Measurements from ENCODE around the gene SLC2A8. TPM values are rescaled to one million over a fixed set of nuclear protein-coding genes. Genes with fewer than 3 reads are reported as not detected.
A peak's percentile ranks its signal among the peaks of the same experiment; 100 is the strongest.

SLC2A8 gene
- total and polyA plus RNA-seq, 12 donors: 17.1 to 121 (median 62.0) TPM

DNA sequence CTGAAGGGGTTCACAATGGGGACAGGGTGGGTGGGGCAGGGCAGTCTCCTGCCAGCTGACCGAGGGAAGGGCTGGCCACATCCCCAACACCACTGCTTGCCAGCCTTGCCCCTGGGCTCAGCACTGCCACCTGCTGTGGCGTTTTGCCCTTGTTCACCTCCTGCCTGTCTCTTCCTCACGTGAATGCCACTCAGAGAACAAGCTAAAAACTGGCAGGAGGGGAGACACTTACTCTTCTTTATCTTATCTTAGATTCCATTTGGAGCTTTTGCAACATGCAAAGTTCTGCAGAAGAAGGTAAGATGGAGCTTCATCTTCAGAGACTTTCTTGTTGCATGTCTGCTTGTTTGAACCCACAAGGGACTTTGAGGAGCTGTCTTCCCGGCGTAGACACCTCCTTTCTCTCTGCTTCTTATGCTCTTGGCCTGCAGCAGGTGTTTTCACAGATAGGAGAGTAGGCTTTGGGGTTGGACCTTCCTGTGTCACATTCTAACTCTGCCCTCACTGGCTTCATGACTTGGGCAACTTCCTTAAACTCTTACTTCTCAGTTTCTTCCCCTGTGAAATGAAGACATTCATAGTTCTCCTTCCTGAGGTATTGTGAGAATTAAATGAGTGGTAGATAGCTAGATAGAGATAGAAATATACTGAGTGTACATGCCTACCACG is 58.5 kb downstream of the SLC2A8 start:
- no peaks in the 10 kb centered on the region for H3K27me3 ChIP-seq
- peaks cover 8 to 11% of the 10 kb centered on the region in 2 donors for H3K4me1 ChIP-seq (replicated peaks in 1 of 2)
- H3K4me3 ChIP-seq: no peak overlapping the region
- 42 to 61% (median 56%) methylated on average over 6 of the region's 6 CpGs for WGBS, 4 donors
- peaks cover 0 to 42% of the 10 kb centered on the region in 2 donors for H3K36me3 ChIP-seq (replicated peaks in 1 of 2)
- DNase-seq: peak in 1 of 7 donors; percentile 37
- TF ChIP-seq, protein P1, sequence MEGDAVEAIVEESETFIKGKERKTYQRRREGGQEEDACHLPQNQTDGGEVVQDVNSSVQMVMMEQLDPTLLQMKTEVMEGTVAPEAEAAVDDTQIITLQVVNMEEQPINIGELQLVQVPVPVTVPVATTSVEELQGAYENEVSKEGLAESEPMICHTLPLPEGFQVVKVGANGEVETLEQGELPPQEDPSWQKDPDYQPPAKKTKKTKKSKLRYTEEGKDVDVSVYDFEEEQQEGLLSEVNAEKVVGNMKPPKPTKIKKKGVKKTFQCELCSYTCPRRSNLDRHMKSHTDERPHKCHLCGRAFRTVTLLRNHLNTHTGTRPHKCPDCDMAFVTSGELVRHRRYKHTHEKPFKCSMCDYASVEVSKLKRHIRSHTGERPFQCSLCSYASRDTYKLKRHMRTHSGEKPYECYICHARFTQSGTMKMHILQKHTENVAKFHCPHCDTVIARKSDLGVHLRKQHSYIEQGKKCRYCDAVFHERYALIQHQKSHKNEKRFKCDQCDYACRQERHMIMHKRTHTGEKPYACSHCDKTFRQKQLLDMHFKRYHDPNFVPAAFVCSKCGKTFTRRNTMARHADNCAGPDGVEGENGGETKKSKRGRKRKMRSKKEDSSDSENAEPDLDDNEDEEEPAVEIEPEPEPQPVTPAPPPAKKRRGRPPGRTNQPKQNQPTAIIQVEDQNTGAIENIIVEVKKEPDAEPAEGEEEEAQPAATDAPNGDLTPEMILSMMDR (IDR thresholded peaks at IDR 0.05): peak in 4 of 6 experiments; percentile 23 to 26 (median 26)
- no peak for TF ChIP-seq POLR2A (IDR thresholded peaks at IDR 0.05)
- no peaks in the 10 kb centered on the region for H3K9me3 ChIP-seq (replicated peaks in 1 of 3)
- no peak overlapping the region for H3K27ac ChIP-seq
- intact Hi-C loops (cut with DNase I): no loop called here

DNA sequence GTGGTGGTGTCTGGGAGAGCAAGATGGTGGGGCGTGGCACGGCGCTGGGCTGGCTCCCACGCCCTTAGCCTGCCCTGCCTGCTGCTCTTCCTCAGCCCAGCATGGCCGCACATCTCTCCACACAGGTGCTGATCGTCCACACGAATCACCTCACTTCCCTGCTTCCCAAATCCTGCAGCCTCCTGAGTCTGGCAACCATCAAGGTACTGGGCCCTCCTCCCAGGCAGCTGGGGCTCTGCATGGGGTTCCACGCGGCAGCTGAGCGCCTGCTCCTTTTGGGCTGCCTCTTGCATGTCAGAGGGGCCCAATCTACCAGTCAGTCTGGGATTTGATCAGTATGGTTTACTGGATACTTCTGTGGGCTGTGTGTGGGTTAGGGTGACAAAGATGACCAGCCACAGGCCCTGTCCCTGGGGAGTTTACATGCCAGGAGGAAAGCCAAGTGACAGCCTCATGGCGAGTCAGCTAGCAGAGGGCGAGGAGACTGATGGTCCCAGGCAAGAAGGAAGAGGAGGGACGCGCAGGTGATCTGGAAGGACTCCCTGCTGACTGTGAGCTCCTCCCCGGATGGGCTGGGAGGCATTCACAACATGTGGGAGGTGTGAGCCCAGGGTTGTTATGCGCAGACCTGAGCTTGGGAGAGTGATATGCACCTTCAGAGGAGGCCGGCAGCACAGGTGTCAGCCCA is 60.4 kb downstream of the SLC2A8 start:
- 87 to 91% (median 89%) methylated on average over 13 to 17 of the region's 17 CpGs for WGBS, 4 donors
- intact Hi-C loops (cut with DNase I): no loop called here

More for the DNA sequence above, 60.4 kb downstream of the SLC2A8 start:
- TF ChIP-seq, protein P1 (IDR thresholded peaks at IDR 0.05): no peak
- TF ChIP-seq POLR2A (IDR thresholded peaks at IDR 0.05): no peak
- Histone ChIP-seq H3K27me3 (no peaks in the 10 kb centered on the region), H3K4me3 (no peak overlapping the region), H3K9me3 (replicated peaks in 1 of 3) (no peaks in the 10 kb centered on the region), H3K27ac (no peak overlapping the region), H3K4me1 (replicated peaks in 1 of 2) (peaks cover 4 to 6% of the 10 kb centered on the region in 2 donors), H3K36me3 (replicated peaks in 1 of 2) (peaks cover 0 to 57% of the 10 kb centered on the region in 2 donors)
- no peak for DNase-seq

Small RNAs within 50 kb of the gene (small RNA-seq; reads per million reads assigned to genes)
- gene SNORA65: 468 to 1,078 reads per million in 2 donors

Other genes starting within 250 kb of the SLC2A8 start
- 10 to 100 TPM; 12.2 to 43.2 (median 33.4) TPM for gene GARNL3, start 132.4 kb upstream of the SLC2A8 start, total RNA-seq
- 10 to 100 TPM; 13.8 to 25.9 (median 23.6) TPM for gene GARNL3, start 132.4 kb upstream of the SLC2A8 start, polyA plus RNA-seq
- gene ZNF79, start 27.2 kb downstream of the SLC2A8 start, total RNA-seq: 10 to 100 TPM in 7 of 9 donors, 1 to 10 TPM in 2; 7.8 to 16.5 (median 11.3) TPM
- 1 to 10 TPM; 5.5 to 7.5 (median 6.8) TPM for gene ZNF79, start 27.2 kb downstream of the SLC2A8 start, polyA plus RNA-seq
- gene RPL12, start 54.2 kb downstream of the SLC2A8 start, total RNA-seq: 1,000 to 10,000 TPM in 7 of 9 donors, 100 to 1,000 TPM in 2; 879 to 2,396 (median 1,437) TPM
- gene RPL12, start 54.2 kb downstream of the SLC2A8 start, polyA plus RNA-seq: 1,000 to 10,000 TPM; 1,610 to 4,212 (median 2,925) TPM
- 10 to 100 TPM in 8 of 9 donors, 1 to 10 TPM in 1; 8.8 to 31.0 (median 29.3) TPM for gene LRSAM1, start 54.3 kb downstream of the SLC2A8 start, total RNA-seq
- 10 to 100 TPM in 2 of 3 donors, 1 to 10 TPM in 1; 6.8 to 74.8 (median 36.8) TPM for gene LRSAM1, start 54.3 kb downstream of the SLC2A8 start, polyA plus RNA-seq
- 100 to 1,000 TPM in 1 of 9 donors, 10 to 100 TPM in 8; 15.4 to 169 (median 61.8) TPM for gene STXBP1, start 215.1 kb downstream of the SLC2A8 start, total RNA-seq
- gene STXBP1, start 215.1 kb downstream of the SLC2A8 start, polyA plus RNA-seq: 10 to 100 TPM; 29.4 to 61.6 (median 29.7) TPM

All from adrenal gland (tissue), 12 donors.